ENCODE measurements around the gene POLD1.

POLD1 gene

GRCh38 chr19:50465000-50465399 is 80.9 kb downstream of the POLD1 start:
- H3K4me1 Mint-ChIP-seq: peaks cover 9% of the 10 kb centered on the region
- no peak overlapping the region for H3K4me3 Mint-ChIP-seq
- peaks cover 21% of the 10 kb centered on the region for H3K27me3 Mint-ChIP-seq
- H3K36me3 Mint-ChIP-seq (ENCODE audit: low read depth): no peaks in the 10 kb centered on the region
- H3K9me3 Mint-ChIP-seq: no peaks in the 10 kb centered on the region
- no peak overlapping the region for H3K27ac Mint-ChIP-seq
- no peak for ATAC-seq
- no peak for DNase-seq

GRCh38 chr19:50465986-50466705 is 82.0 kb downstream of the POLD1 start:
- H3K4me1 Mint-ChIP-seq: peaks cover 2% of the 10 kb centered on the region
- no peaks in the 10 kb centered on the region for H3K36me3 Mint-ChIP-seq (ENCODE audit: low read depth)
- DNase-seq: no peak
- H3K27me3 Mint-ChIP-seq: peaks cover 16% of the 10 kb centered on the region
- no peak for ATAC-seq
- no peak overlapping the region for H3K4me3 Mint-ChIP-seq
- no peaks in the 10 kb centered on the region for H3K9me3 Mint-ChIP-seq
- H3K27ac Mint-ChIP-seq: no peak overlapping the region

- Mint-ChIP-seq H3K4me1 (no peaks in the 10 kb centered on the region), H3K27me3 (peaks cover 13% of the 10 kb centered on the region), H3K4me3 (no peak overlapping the region), H3K27ac (no peak overlapping the region), H3K9me3 (no peaks in the 10 kb centered on the region), H3K36me3 (ENCODE audit: low read depth) (no peaks in the 10 kb centered on the region)
- DNase-seq: no peak
- no peak for ATAC-seq
Measured at GRCh38 chr19:50466706-50467039, 82.5 kb downstream of the POLD1 start.

- Mint-ChIP-seq H3K27me3 (peaks cover 11% of the 10 kb centered on the region), H3K4me1 (no peaks in the 10 kb centered on the region), H3K36me3 (ENCODE audit: low read depth) (no peaks in the 10 kb centered on the region), H3K4me3 (no peak overlapping the region), H3K27ac (no peak overlapping the region), H3K9me3 (no peaks in the 10 kb centered on the region)
- DNase-seq (no peak), ATAC-seq (no peak)
Measured at GRCh38 chr19:50467566-50467965, 83.4 kb downstream of the POLD1 start.
